Esophagus squamous epithelium (tissue), 5 donors: ENCODE measurements around the gene TCF4. TPM values are rescaled to one million over a fixed set of nuclear protein-coding genes. Genes with fewer than 3 reads are reported as not detected.

Experiments used
- DNase-seq: peaks from one replicate; lab custom pipeline; 2025; lab: John Stamatoyannopoulos, UW
- H3K27ac ChIP-seq, 4 donors: fragments of 200-600 bp; sonication (generic); one replicate each; pipeline ENCODE4 v1.5.1; 2016 to 2019; ENCODE audit warnings: mild to moderate bottlenecking in 1 of 4
- H3K27me3 ChIP-seq, 4 donors: fragments of 200-600 bp; sonication (generic); 1 replicate in 3 of 4; 2 replicates in 1 of 4; pipeline versions ENCODE4 v1.5.1 to v1.6.0; 2017 to 2021; ENCODE audit warnings: antibody characterized with exemption in 1 of 4
- H3K36me3 ChIP-seq, 3 donors: fragments of 200-600 bp; sonication (generic); one replicate each; pipeline ENCODE4 v1.5.1; 2016 to 2019
- H3K4me1 ChIP-seq, 3 donors: fragments of 200-600 bp; sonication (generic); one replicate each; pipeline ENCODE4 v1.5.1; 2017 to 2019
- H3K4me3 ChIP-seq, 4 donors: fragments of 200-600 bp; sonication (generic); 1 replicate in 3 of 4; 2 replicates in 1 of 4; pipeline ENCODE4 v1.5.1; 2016 to 2019; ENCODE audit warnings: mild to moderate bottlenecking in 2 of 4, moderate library complexity in 1 of 4
- H3K9me3 ChIP-seq, 3 donors: fragments of 200-600 bp; sonication (generic); one replicate each; pipeline ENCODE4 v1.5.1; 2016 to 2019
- POLR2A ChIP-seq, 4 donors: fragments of 450-650 bp; IDR thresholded peaks; one replicate each; pipeline ENCODE4 v1.6.1; 2017; ENCODE audit warnings: antibody characterized with exemption in 4 of 4, mild to moderate bottlenecking in 4 of 4, moderate library complexity in 3 of 4
- WGBS, 2 donors: methylation state at CpG; one replicate each; pipeline ENCODE4 v1.1.5; 2018; 5-methylcytosine and 5-hydroxymethylcytosine counted together
- intact Hi-C: fragments of 100-400 bp; cut with DNase I; formaldehyde crosslinking; loops from one replicate; pipeline ENCODE4 v1.15.0; 2022
- total RNA-seq, 4 donors: library from RNA; depleted of rRNA; stranded (reverse); fragments of >200 nt; gene quantifications; one replicate each; pipeline ENCODE4 v1.1.0, GENCODE V29; 2016
- TF ChIP-seq, protein P1 (sequence below), 6 experiments: fragments of 450-650 bp in 4 of 6; fragments of 200-600 bp in 2 of 6; sonication (generic) in 2 of 6; IDR thresholded peaks; one replicate each; pipeline ENCODE4 v1.5.1; 2016 to 2019; ENCODE audit warnings: antibody characterized with exemption in 6 of 6, mild to moderate bottlenecking in 4 of 6, moderate library complexity in 4 of 6
- donor health status: DM: yes; HTN: yes; CAD: no.

The TCF4 gene
- total RNA-seq, 4 donors from 2014 or later, result 19.0 to 79.7 (median 26.0) TPM

DNA sequence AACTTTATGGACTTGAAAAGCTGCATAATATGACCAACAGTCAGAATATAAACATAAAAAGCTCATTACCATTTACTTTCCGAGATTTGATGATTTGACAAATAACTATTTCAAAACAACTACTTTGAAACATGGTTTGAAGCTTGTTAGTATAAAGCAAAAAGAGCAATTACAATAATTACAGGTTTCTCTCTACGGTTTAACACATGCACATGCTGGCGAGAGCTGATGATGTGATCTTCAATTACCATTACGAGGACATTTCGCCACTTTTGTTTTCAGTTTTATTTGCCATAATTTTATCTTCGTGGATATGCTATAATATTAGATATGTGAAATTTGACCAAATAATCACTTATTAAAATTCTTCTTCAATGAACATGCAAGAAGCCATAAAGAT is 270.1 kb downstream of the TCF4 start:
- H3K27me3 ChIP-seq, result no peaks in the 10 kb centered on the region
- H3K36me3 ChIP-seq, result no peaks in the 10 kb centered on the region
- peak overlapping the region in 3 of 4 donors; percentile 7 to 78 (median 11) for H3K4me3 ChIP-seq
- peaks cover 3 to 44% (median 4%) of the 10 kb centered on the region in 3 donors for H3K4me1 ChIP-seq
- TF ChIP-seq POLR2A (IDR thresholded peaks at IDR 0.05), result no peak
- TF ChIP-seq, protein P1, sequence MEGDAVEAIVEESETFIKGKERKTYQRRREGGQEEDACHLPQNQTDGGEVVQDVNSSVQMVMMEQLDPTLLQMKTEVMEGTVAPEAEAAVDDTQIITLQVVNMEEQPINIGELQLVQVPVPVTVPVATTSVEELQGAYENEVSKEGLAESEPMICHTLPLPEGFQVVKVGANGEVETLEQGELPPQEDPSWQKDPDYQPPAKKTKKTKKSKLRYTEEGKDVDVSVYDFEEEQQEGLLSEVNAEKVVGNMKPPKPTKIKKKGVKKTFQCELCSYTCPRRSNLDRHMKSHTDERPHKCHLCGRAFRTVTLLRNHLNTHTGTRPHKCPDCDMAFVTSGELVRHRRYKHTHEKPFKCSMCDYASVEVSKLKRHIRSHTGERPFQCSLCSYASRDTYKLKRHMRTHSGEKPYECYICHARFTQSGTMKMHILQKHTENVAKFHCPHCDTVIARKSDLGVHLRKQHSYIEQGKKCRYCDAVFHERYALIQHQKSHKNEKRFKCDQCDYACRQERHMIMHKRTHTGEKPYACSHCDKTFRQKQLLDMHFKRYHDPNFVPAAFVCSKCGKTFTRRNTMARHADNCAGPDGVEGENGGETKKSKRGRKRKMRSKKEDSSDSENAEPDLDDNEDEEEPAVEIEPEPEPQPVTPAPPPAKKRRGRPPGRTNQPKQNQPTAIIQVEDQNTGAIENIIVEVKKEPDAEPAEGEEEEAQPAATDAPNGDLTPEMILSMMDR (IDR thresholded peaks at IDR 0.05), result no peak
- 63 to 88% methylated on average over 6 of the region's 6 CpGs for WGBS, 2 donors
- intact Hi-C loops, result no loop called here
- DNase-seq, result no peak
- H3K9me3 ChIP-seq, result no peaks in the 10 kb centered on the region
- peak overlapping the region in 3 of 4 donors; percentile 59 to 93 (median 85) for H3K27ac ChIP-seq

DNA sequence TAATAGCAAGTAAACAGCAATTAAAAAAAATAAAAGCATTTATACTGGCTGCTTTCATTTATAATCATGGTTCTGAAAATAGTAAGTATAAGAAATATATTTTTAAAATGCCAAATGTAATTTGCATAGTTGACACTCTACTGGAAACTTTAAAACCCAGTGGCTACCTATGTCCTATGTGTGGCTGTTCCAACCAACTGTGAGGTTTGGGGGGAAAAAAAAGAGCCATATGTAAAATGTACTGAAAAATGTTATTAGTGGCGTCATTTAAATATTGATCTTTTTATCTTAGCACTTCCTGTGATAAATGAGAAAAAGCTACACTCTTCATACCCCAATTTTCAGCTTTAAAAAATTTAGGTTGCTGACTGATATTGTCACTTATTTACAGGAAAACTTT is 270.7 kb downstream of the TCF4 start:
- H3K4me1 ChIP-seq, result peaks cover 0 to 44% (median 3%) of the 10 kb centered on the region in 3 donors

DNA sequence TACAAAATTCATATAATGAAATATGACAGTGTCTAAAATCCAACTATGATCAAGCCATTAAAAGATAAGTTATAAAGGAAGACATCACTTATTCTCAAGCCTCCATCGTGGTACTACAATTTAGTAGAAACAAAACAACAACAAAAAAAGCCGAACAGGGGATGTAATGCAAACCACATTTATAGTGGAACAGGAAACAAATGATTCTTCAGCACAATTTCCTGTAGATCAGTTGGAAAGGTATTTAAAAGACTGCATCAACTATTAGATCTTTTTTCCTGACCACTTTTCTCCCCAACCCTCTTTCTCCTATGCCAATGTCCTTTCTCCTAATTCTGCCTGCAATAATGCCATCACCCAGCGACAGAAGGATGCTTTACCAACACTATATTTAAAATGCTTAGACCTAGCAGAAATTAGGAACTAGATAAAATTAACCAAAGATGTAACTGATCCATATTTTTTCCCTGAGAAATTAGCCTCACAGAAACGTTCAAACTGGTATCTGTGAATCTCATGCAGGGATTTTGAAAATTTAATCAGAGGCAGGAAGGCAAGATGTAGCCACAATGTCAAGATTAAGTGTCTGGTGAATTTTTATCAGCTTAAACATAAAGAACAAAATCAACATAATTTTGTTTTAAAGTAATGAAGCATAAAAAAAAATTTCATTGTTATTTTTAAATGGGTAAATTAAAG is 271.4 kb downstream of the TCF4 start:
- no peaks in the 10 kb centered on the region for H3K9me3 ChIP-seq
- intact Hi-C loops, result no loop called here
- H3K27me3 ChIP-seq, result no peaks in the 10 kb centered on the region
- H3K36me3 ChIP-seq, result no peaks in the 10 kb centered on the region
- H3K4me1 ChIP-seq, result peaks cover 0 to 44% (median 3%) of the 10 kb centered on the region in 3 donors
- H3K27ac ChIP-seq, result peak overlapping the region in 2 of 4 donors; percentile 0 to 85
- DNase-seq, result no peak
- H3K4me3 ChIP-seq, result no peak overlapping the region
- TF ChIP-seq, protein P1 (IDR thresholded peaks at IDR 0.05), result no peak
- no peak for TF ChIP-seq POLR2A (IDR thresholded peaks at IDR 0.05)
- 34 to 66% methylated on average over 4 of the region's 4 CpGs for WGBS, 2 donors

More for the DNA sequence above, 270.7 kb downstream of the TCF4 start:
- Histone ChIP-seq H3K27ac (peak overlapping the region in 2 of 4 donors; percentile 85 to 93), H3K27me3 (no peaks in the 10 kb centered on the region), H3K9me3 (no peaks in the 10 kb centered on the region), H3K4me3 (peak overlapping the region in 1 of 4 donors; percentile 7), H3K36me3 (no peaks in the 10 kb centered on the region)
- WGBS, 2 donors, result 92 to 93% methylated on average over 1 of the region's 1 CpG
- TF ChIP-seq POLR2A (IDR thresholded peaks at IDR 0.05), result no peak
- TF ChIP-seq, protein P1 (IDR thresholded peaks at IDR 0.05), result no peak
- DNase-seq, result no peak
- intact Hi-C loops, result no loop called here

DNA sequence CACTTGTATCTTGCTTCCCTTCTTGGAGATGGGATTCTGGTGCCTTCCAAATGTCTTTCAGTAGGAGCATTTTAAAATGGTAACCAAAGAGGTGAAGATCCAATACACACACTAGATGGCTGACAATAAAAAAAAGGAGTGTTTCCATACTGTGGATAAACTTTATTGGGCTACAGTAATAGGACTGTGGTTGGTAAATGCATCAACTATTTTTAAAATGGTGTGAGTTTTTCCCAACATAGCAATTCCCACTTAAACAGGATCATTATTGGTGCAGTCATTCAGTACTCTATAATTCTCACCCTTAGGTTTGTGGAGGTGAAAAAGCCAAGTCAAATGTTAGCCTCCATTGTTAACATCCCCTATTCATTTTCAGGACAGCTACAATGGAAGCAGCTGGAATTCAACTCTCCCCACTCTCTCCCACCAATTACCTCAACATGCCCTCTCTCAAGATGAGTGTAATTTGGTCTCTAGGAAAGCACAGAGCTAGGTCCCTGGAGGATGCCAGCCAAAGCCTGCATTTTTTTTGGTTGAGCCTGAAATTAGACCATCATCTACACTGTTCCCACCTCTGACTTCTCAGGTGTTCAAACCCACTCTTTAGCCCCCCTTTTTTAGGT is 273.3 kb downstream of the TCF4 start:
- Histone ChIP-seq H3K27ac (peak overlapping the region in 1 of 4 donors; percentile 3), H3K36me3 (no peaks in the 10 kb centered on the region), H3K4me3 (no peak overlapping the region), H3K9me3 (no peaks in the 10 kb centered on the region), H3K27me3 (no peaks in the 10 kb centered on the region), H3K4me1 (peaks cover 0 to 36% (median 3%) of the 10 kb centered on the region in 3 donors)
- no peak for TF ChIP-seq POLR2A (IDR thresholded peaks at IDR 0.05)
- TF ChIP-seq, protein P1 (IDR thresholded peaks at IDR 0.05), result no peak
- intact Hi-C loops, result no loop called here
- no peak for DNase-seq

DNA sequence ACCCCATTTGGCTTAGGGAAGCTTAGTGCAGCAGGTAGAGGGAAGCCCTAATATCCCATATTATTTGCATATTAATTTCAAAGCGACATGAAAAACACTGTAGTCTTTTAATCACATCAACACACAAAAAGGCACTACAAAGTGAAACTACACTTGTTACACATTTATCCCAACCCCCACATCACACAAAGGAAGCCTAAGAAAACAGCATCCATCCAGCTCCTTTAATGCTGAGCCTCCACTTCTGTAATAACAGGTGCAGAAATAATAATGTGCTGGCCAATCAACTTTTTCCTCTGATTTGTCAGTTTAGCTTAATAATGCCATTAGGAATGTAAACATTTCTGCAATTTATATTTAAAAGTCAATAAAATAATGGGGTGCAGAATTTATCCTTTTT is 274.0 kb downstream of the TCF4 start:
- H3K27me3 ChIP-seq, result no peaks in the 10 kb centered on the region
- no peaks in the 10 kb centered on the region for H3K9me3 ChIP-seq
- intact Hi-C loops, result no loop called here
- 75 to 100% methylated on average over 1 of the region's 1 CpG for WGBS, 2 donors
- H3K36me3 ChIP-seq, result no peaks in the 10 kb centered on the region
- no peak overlapping the region for H3K27ac ChIP-seq
- DNase-seq, result no peak
- H3K4me3 ChIP-seq, result no peak overlapping the region
- TF ChIP-seq POLR2A (IDR thresholded peaks at IDR 0.05), result no peak
- TF ChIP-seq, protein P1 (IDR thresholded peaks at IDR 0.05), result no peak
- peaks cover 0 to 29% (median 3%) of the 10 kb centered on the region in 3 donors for H3K4me1 ChIP-seq
